ENCODE measurements around the gene RHAG.
A peak's percentile ranks its signal among the peaks of the same experiment; 100 is the strongest.
"Not testable (repeated sequence)": the region's sequence is repeated elsewhere in the genome, so short reads cannot be mapped to it uniquely, and the experiment has no call there.

Gene RHAG

DNA sequence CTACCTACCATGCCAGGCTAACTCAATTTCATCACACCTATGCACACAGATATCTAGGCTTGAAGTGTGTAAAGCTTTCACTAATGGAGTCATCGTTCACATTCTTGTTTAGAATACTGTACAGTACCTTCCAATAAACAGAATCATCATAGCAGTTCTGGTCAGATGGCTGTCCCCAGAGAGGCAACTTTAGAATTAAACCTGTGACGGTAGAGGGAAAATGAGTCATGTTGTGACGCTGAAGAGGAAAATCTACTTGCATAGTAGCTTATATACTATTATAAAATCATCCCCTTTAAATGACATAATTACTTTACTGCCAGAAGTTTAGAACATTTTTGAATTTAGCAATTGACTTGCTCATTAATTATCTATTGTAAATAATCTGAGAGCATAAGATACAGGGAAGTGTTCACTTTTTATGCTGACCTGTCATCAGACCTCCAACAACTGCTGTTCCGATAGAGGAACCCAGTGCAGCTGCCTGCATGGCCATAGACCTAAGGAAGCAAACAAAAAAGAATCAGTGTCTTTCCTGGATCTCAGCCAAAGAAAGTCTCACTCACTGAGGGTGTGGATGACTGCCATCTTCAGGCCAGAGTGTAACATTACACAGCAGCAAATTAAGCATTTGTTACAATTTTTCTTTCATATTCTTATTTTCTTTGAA is 29.8 kb downstream of the RHAG start:
- no peak for DNase-seq (ENCODE audit: extremely low read depth, insufficient read length)
- peak; percentile 74 for TF ChIP-seq CTCF (IDR thresholded peaks at IDR 0.05; ENCODE audit: insufficient read depth, low read length, poor library complexity, severe bottlenecking)
- no peaks in the 10 kb centered on the region for H3K36me3 ChIP-seq (ENCODE audit: control insufficient read depth, insufficient read depth, low read length)
- H3K4me3 ChIP-seq (replicated peaks; ENCODE audit: low read depth, low read length), result no peak overlapping the region
- no peaks in the 10 kb centered on the region for H3K27me3 ChIP-seq (replicated peaks; ENCODE audit: control insufficient read depth, insufficient read depth, low read length)

DNA sequence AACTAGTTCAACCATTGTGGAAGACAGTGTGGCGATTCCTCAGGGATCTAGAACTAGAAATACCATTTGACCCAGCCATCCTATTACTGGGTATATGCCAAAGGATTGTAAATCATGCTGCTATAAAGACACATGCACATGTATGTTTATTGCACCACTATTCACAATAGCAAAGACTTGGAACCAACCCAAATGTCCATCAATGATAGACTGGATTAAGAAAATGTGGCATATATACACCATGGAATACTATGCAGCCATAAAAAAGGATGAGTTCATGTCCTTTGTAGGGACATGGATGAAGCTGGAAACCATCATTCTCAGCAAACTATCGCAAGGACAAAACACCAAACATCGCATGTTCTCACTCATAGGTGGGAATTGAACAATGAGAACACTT is 32.6 kb downstream of the RHAG start:
- not testable (repeated sequence) for H3K4me3 ChIP-seq (replicated peaks; ENCODE audit: low read depth, low read length); H3K27me3 ChIP-seq (replicated peaks; ENCODE audit: control insufficient read depth, insufficient read depth, low read length); DNase-seq (ENCODE audit: extremely low read depth, insufficient read length); H3K36me3 ChIP-seq (ENCODE audit: control insufficient read depth, insufficient read depth, low read length)

DNA sequence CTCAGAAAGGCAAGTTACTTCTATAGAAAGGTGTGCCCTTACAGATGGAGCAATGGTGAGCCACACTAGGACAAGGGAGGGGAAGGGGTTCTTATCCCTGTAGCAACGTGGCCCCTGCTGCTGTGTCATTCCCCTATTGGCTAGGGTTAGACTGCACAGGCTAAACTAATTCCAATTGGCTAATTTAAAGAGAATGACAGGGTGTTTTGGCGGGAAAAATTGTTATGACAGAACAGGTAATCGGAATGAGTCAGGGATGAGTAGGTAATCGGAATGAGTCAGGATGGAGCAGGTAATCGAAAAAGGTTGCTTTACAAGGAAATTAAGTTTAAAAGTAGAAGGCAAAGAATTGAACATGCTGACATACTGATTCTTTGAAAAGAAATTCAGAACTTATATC is 49.4 kb downstream of the RHAG start:
- H3K4me3 ChIP-seq (replicated peaks; ENCODE audit: low read depth, low read length); H3K36me3 ChIP-seq (ENCODE audit: control insufficient read depth, insufficient read depth, low read length); H3K27me3 ChIP-seq (replicated peaks; ENCODE audit: control insufficient read depth, insufficient read depth, low read length); DNase-seq (ENCODE audit: extremely low read depth, insufficient read length): not testable (repeated sequence)

GRCh38 chr6:49582529-49582928 is 54.1 kb downstream of the RHAG start:
- Histone ChIP-seq H3K27me3 (replicated peaks; ENCODE audit: control insufficient read depth, insufficient read depth, low read length) (no peaks in the 10 kb centered on the region), H3K4me3 (replicated peaks; ENCODE audit: low read depth, low read length) (no peak overlapping the region), H3K36me3 (ENCODE audit: control insufficient read depth, insufficient read depth, low read length) (no peaks in the 10 kb centered on the region)
- no peak for TF ChIP-seq CTCF (IDR thresholded peaks at IDR 0.05; ENCODE audit: insufficient read depth, low read length, poor library complexity, severe bottlenecking)
- no peak for DNase-seq (ENCODE audit: extremely low read depth, insufficient read length)

DNA sequence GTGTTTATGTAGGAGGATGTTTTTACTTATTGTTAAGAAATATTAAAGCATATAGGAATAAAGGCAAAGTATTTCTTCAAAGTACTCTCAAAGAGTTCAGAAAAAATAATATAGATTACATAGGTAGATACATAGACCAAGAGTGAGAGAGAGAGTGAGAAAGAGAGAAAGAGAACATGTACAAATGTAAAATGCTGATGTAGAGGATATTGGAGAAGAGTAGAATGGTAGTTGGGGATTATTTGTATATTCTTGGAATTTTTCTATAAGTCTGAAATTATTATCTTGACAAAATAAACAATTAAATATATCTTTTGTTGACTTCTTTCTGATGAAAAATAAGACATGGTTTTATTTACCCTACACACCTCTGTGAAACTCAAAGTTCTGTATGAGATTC is 57.0 kb downstream of the RHAG start:
- H3K36me3 ChIP-seq (ENCODE audit: control insufficient read depth, insufficient read depth, low read length), result no peaks in the 10 kb centered on the region
- no peak for DNase-seq (ENCODE audit: extremely low read depth, insufficient read length)
- H3K4me3 ChIP-seq (replicated peaks; ENCODE audit: low read depth, low read length), result no peak overlapping the region
- H3K27me3 ChIP-seq (replicated peaks; ENCODE audit: control insufficient read depth, insufficient read depth, low read length), result no peaks in the 10 kb centered on the region
- TF ChIP-seq CTCF (IDR thresholded peaks at IDR 0.05; ENCODE audit: insufficient read depth, low read length, poor library complexity, severe bottlenecking), result no peak

- DNase-seq (ENCODE audit: extremely low read depth, insufficient read length), result no peak
- H3K4me3 ChIP-seq (replicated peaks; ENCODE audit: low read depth, low read length), result no peak overlapping the region
- TF ChIP-seq CTCF (IDR thresholded peaks at IDR 0.05; ENCODE audit: insufficient read depth, low read length, poor library complexity, severe bottlenecking), result no peak
- no peaks in the 10 kb centered on the region for H3K36me3 ChIP-seq (ENCODE audit: control insufficient read depth, insufficient read depth, low read length)
- H3K27me3 ChIP-seq (replicated peaks; ENCODE audit: control insufficient read depth, insufficient read depth, low read length), result no peaks in the 10 kb centered on the region
Observed at GRCh38 chr6:49576618-49577017, 60.0 kb downstream of the RHAG start.

GRCh38 chr6:49570474-49571079 is 66.1 kb downstream of the RHAG start:
- peak; percentile 8 for TF ChIP-seq CTCF (IDR thresholded peaks at IDR 0.05; ENCODE audit: insufficient read depth, low read length, poor library complexity, severe bottlenecking)
- Histone ChIP-seq H3K27me3 (replicated peaks; ENCODE audit: control insufficient read depth, insufficient read depth, low read length) (no peaks in the 10 kb centered on the region), H3K4me3 (replicated peaks; ENCODE audit: low read depth, low read length) (no peak overlapping the region), H3K36me3 (ENCODE audit: control insufficient read depth, insufficient read depth, low read length) (no peaks in the 10 kb centered on the region)
- DNase-seq (ENCODE audit: extremely low read depth, insufficient read length), result no peak
